Measurements from ENCODE around the gene CDH4.
"Not testable (repeated sequence)": the region's sequence is repeated elsewhere in the genome, so short reads cannot be mapped to it uniquely, and the experiment has no call there.

CDH4 gene

DNA sequence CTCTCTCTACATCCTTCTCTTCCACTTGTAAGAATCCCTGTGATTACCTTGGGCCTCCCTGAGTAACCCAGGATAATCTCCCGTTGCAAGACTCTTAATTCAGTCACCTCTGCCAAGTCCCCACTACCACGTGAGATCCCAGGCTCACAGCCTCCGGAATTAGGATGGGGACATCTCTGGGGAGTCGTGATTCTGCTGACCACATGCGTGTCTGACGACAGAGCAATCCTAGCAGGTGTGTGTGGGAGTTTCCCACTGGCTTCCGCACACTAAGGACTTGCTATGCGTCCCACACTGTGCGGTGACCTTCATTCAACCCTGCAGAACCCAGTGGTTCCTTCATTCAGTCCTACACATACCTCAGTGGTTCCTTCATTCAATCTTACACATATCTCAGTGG, 11.9 kb downstream of the CDH4 start:
- Histone ChIP-seq H3K27me3 (ENCODE audit: control insufficient read depth, insufficient read depth, low read length) (peaks cover 23% of the 10 kb centered on the region), H3K9me3 (ENCODE audit: control insufficient read depth, insufficient read depth, low read length) (no peaks in the 10 kb centered on the region), H3K9ac (ENCODE audit: low read depth, low read length) (no peak overlapping the region), H3K36me3 (ENCODE audit: control insufficient read depth, insufficient read depth, low read length) (no peaks in the 10 kb centered on the region), H3K4me1 (ENCODE audit: control insufficient read depth, insufficient read depth, low read length) (no peaks in the 10 kb centered on the region; the same call in 1 of the 2 replicates), H3K4me3 (ENCODE audit: low read depth, low read length) (no peak overlapping the region), H3K27ac (ENCODE audit: low read depth, low read length) (no peak overlapping the region)

DNA sequence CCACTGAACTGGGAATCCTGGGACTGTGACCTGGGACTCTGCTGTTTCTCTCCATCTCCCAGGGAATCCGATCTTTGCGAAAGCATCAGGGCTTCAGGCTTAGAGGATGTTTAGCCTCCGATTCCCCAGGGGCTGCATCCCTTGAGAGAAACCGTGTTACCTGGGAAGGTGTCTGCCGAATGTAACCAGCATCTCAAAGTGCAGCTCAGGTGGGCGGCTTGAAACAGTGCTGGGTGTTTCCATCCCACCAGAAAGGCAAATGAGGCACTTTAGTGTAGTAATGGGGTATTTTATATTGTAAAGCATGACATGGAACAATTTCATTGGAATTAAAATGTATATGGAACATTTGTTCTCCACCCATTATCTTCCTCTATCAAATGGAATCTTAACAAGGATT, 15.2 kb downstream of the CDH4 start:
- H3K36me3 ChIP-seq (ENCODE audit: control insufficient read depth, insufficient read depth, low read length): no peaks in the 10 kb centered on the region
- H3K27ac ChIP-seq (ENCODE audit: low read depth, low read length): no peak overlapping the region
- H3K4me1 ChIP-seq (ENCODE audit: control insufficient read depth, insufficient read depth, low read length): peaks cover 3% of the 10 kb centered on the region; the same call in 1 of the 2 replicates
- H3K9me3 ChIP-seq (ENCODE audit: control insufficient read depth, insufficient read depth, low read length): no peaks in the 10 kb centered on the region
- no peak overlapping the region for H3K9ac ChIP-seq (ENCODE audit: low read depth, low read length)
- H3K27me3 ChIP-seq (ENCODE audit: control insufficient read depth, insufficient read depth, low read length): 0 out of 2 replicates have a peak, but pooled peaks cover 9% of the 10 kb centered on the region
- no peak overlapping the region for H3K4me3 ChIP-seq (ENCODE audit: low read depth, low read length)

DNA sequence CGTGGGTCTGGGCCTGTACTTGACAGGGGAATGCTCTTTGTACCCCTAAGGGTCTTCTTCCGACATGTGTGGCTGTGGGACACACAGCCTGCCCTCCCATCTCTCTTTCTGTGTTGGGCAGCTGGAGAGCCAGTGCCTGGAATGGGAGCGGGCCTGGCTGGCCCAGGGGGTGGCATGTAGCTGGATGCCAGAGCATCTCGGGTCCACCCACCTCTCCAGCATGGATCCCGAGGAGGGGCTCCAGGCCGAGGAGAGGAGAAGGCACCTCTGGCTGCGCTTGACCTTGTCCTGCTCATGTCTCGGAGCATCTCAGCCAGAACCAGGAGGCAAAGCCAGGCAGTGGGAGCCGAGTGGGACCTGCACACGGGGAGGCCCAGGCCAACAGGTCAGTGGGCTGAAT, 16.0 kb downstream of the CDH4 start:
- peaks cover 3% of the 10 kb centered on the region; the same call in 1 of the 2 replicates for H3K4me1 ChIP-seq (ENCODE audit: control insufficient read depth, insufficient read depth, low read length)
- 0 out of 2 replicates have a peak, but pooled peaks cover 9% of the 10 kb centered on the region for H3K27me3 ChIP-seq (ENCODE audit: control insufficient read depth, insufficient read depth, low read length)
- no peak overlapping the region for H3K9ac ChIP-seq (ENCODE audit: low read depth, low read length)
- H3K4me3 ChIP-seq (ENCODE audit: low read depth, low read length): no peak overlapping the region
- no peaks in the 10 kb centered on the region for H3K9me3 ChIP-seq (ENCODE audit: control insufficient read depth, insufficient read depth, low read length)
- H3K27ac ChIP-seq (ENCODE audit: low read depth, low read length): no peak overlapping the region
- H3K36me3 ChIP-seq (ENCODE audit: control insufficient read depth, insufficient read depth, low read length): no peaks in the 10 kb centered on the region

DNA sequence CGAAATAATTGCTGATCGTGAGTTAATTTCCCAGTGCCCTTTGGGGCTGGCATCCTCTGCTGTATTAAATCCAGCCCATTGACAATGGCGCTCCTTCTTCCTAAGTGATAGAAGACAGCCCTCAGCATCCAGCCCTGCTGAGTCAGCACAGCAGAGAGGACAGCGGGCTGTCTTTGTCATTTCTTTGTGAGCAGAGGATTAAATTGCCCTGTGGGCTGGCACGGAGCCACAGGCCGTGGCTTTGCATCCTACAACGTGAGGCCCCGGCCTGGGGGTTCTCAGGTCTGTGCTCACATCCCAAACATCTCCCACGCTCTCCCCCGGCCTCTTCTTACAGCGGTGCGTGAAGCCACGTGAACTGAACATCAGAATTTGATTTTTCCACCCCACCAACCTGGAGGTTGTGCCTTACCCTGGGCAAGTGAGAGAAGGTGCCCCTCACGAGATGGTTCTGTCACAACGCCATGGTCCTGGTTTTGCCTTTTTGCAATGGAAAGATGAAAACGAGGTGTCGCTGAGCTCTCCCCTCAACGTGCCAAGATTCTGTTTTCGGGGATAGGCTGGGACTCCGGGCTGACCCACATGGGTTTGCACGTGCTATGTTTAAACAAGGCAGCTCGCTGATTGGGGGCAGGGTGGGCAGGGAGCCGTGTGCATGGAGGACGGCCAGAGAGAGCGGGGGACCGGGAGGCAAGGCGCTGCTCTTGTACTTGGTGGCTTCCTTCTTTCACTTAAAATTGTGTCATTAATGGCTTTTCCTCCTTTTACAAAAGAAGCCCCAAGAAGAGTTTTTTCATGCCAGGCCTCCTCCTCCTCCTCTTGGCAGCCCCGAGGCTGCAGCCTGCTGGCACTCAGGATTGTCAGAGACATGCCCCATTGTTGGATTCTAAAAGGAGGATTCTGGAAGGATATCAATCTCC, 19.5 kb downstream of the CDH4 start:
- H3K9me3 ChIP-seq (ENCODE audit: control insufficient read depth, insufficient read depth, low read length): no peaks in the 10 kb centered on the region
- H3K4me1 ChIP-seq (ENCODE audit: control insufficient read depth, insufficient read depth, low read length): peaks cover 3% of the 10 kb centered on the region; the same call in 1 of the 2 replicates
- no peak overlapping the region for H3K27ac ChIP-seq (ENCODE audit: low read depth, low read length)
- H3K4me3 ChIP-seq (ENCODE audit: low read depth, low read length): no peak overlapping the region
- no peak overlapping the region for H3K9ac ChIP-seq (ENCODE audit: low read depth, low read length)
- H3K27me3 ChIP-seq (ENCODE audit: control insufficient read depth, insufficient read depth, low read length): peaks cover 9% of the 10 kb centered on the region; the same call in 1 of the 2 replicates
- no peaks in the 10 kb centered on the region for H3K36me3 ChIP-seq (ENCODE audit: control insufficient read depth, insufficient read depth, low read length)

DNA sequence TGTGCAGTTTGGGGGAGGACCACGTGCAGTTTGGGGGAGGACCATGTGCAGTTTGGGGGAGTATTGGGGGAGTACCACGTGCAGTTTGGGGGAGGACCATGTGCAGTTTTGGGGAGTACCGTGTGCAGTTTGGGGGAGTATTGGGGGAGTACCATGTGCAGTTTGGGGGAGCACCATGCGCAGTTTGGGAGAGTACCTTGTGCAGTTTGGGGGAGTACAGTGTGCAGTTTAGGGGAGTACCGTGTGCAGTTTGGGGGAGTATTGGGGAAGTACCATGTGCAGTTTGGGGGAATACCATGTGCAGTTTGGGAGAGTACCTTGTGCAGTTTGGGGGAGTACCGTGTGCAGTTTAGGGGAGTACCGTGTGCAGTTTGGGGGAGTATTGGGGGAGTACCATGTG, 21.0 kb downstream of the CDH4 start:
- not testable (repeated sequence) for H3K9ac ChIP-seq (ENCODE audit: low read depth, low read length); H3K36me3 ChIP-seq (ENCODE audit: control insufficient read depth, insufficient read depth, low read length); H3K27me3 ChIP-seq (ENCODE audit: control insufficient read depth, insufficient read depth, low read length); H3K4me3 ChIP-seq (ENCODE audit: low read depth, low read length); H3K27ac ChIP-seq (ENCODE audit: low read depth, low read length); H3K9me3 ChIP-seq (ENCODE audit: control insufficient read depth, insufficient read depth, low read length); H3K4me1 ChIP-seq (ENCODE audit: control insufficient read depth, insufficient read depth, low read length)

DNA sequence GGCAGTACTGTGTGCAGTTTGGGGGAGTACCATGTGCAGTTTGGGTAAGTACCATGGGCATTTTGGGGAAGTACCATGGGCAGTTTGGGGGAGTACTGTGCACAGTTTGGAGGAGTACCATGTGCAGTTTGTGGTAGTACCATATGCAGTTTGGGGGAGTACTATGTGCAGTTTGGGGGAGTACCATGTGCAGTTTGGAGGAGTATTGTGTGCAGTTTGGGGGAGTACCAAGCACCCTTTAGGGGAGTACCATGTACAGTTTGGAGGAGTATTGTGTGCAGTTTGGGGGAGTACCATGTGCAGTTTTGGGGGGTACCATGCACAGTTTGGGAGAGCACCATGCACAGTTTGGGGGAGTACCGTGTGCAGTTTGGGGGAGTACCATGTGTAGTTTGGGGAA, 21.6 kb downstream of the CDH4 start:
- H3K27me3 ChIP-seq (ENCODE audit: control insufficient read depth, insufficient read depth, low read length); H3K4me1 ChIP-seq (ENCODE audit: control insufficient read depth, insufficient read depth, low read length): not testable (repeated sequence)

DNA sequence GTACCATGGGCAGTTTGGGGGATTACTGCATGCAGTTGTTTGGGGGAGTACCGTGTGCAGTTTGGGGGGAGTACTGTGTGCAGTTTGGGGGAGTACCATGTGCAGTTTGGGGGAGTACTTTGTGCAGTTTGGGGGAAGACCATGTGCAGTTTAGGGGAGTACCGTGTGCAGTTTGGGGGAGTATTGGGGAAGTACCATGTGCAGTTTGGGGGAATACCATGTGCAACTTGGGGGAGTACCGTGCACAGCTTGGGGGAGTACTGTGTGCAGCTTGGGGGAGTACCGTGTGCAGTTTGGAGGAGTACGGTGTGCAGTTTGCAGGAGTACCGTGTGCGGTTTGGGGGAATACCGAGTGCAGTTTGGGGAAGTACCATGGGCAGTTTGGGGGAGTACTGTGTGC, 22.3 kb downstream of the CDH4 start:
- no peak overlapping the region for H3K27ac ChIP-seq (ENCODE audit: low read depth, low read length)
- peaks cover 3% of the 10 kb centered on the region; the same call in 1 of the 2 replicates for H3K4me1 ChIP-seq (ENCODE audit: control insufficient read depth, insufficient read depth, low read length)
- H3K27me3 ChIP-seq (ENCODE audit: control insufficient read depth, insufficient read depth, low read length): no peaks in the 10 kb centered on the region; the same call in 1 of the 2 replicates
- no peak overlapping the region for H3K4me3 ChIP-seq (ENCODE audit: low read depth, low read length)
- H3K9ac ChIP-seq (ENCODE audit: low read depth, low read length): no peak overlapping the region
- no peaks in the 10 kb centered on the region for H3K9me3 ChIP-seq (ENCODE audit: control insufficient read depth, insufficient read depth, low read length)
- no peaks in the 10 kb centered on the region for H3K36me3 ChIP-seq (ENCODE audit: control insufficient read depth, insufficient read depth, low read length)

More for the DNA sequence above, 21.6 kb downstream of the CDH4 start:
- H3K9me3 ChIP-seq (ENCODE audit: control insufficient read depth, insufficient read depth, low read length); H3K4me3 ChIP-seq (ENCODE audit: low read depth, low read length); H3K36me3 ChIP-seq (ENCODE audit: control insufficient read depth, insufficient read depth, low read length); H3K27ac ChIP-seq (ENCODE audit: low read depth, low read length); H3K9ac ChIP-seq (ENCODE audit: low read depth, low read length): not testable (repeated sequence)

DNA sequence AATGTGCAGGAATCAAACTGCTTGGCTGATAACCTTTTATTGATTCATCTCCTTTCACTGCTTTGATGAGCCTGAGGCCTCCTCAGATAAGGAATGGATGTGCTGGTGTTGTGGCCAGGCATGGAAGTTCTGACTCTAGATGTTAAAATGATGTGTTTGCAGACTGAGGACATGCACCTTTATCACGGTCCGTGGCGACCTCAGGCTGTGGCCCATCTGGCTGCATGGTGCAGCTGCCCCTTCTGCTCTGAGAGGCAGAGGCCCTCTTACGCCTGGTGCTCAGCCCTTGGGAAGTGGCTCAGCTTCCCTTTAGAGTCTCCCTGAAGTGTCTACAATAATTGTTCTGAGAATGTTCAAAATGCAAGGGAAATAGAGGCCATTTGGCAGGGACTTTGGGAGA, 26.2 kb downstream of the CDH4 start:
- no peaks in the 10 kb centered on the region; the same call in 1 of the 2 replicates for H3K27me3 ChIP-seq (ENCODE audit: control insufficient read depth, insufficient read depth, low read length)

DNA sequence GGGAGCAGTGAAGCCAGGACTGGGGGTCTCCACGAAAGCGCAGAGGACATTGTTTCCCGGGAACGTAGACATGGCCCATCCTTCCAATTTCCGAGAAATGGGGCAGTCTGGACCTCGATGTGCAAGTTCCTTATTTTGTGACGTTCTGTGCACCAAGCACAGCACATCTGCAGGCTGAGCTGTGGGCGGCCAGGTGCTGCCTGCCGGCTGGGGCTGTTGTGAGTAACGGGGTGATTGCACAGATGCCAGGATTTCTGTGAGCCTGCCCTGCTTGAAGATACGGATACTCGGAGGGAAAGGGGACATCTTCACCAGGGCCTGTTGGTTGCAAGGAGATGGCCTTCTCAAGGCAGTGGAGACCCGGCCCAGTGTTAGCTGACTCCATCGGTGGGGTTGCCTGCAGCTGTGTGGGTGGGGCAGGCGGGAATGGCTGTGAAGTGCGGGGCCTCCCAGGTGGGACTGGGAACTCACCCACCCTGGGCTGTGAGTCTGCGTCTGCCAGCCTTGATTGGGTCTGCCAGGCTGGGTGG, 27.6 kb downstream of the CDH4 start:
- Histone ChIP-seq H3K27ac (ENCODE audit: low read depth, low read length) (no peak overlapping the region), H3K36me3 (ENCODE audit: control insufficient read depth, insufficient read depth, low read length) (no peaks in the 10 kb centered on the region), H3K4me3 (ENCODE audit: low read depth, low read length) (no peak overlapping the region), H3K9me3 (ENCODE audit: control insufficient read depth, insufficient read depth, low read length) (no peaks in the 10 kb centered on the region), H3K27me3 (ENCODE audit: control insufficient read depth, insufficient read depth, low read length) (no peaks in the 10 kb centered on the region; the same call in 1 of the 2 replicates), H3K9ac (ENCODE audit: low read depth, low read length) (no peak overlapping the region), H3K4me1 (ENCODE audit: control insufficient read depth, insufficient read depth, low read length) (no peaks in the 10 kb centered on the region)

More for the DNA sequence above, 26.2 kb downstream of the CDH4 start:
- Histone ChIP-seq H3K9ac (ENCODE audit: low read depth, low read length) (no peak overlapping the region), H3K36me3 (ENCODE audit: control insufficient read depth, insufficient read depth, low read length) (no peaks in the 10 kb centered on the region), H3K9me3 (ENCODE audit: control insufficient read depth, insufficient read depth, low read length) (no peaks in the 10 kb centered on the region), H3K4me3 (ENCODE audit: low read depth, low read length) (no peak overlapping the region), H3K27ac (ENCODE audit: low read depth, low read length) (no peak overlapping the region), H3K4me1 (ENCODE audit: control insufficient read depth, insufficient read depth, low read length) (no peaks in the 10 kb centered on the region)

DNA sequence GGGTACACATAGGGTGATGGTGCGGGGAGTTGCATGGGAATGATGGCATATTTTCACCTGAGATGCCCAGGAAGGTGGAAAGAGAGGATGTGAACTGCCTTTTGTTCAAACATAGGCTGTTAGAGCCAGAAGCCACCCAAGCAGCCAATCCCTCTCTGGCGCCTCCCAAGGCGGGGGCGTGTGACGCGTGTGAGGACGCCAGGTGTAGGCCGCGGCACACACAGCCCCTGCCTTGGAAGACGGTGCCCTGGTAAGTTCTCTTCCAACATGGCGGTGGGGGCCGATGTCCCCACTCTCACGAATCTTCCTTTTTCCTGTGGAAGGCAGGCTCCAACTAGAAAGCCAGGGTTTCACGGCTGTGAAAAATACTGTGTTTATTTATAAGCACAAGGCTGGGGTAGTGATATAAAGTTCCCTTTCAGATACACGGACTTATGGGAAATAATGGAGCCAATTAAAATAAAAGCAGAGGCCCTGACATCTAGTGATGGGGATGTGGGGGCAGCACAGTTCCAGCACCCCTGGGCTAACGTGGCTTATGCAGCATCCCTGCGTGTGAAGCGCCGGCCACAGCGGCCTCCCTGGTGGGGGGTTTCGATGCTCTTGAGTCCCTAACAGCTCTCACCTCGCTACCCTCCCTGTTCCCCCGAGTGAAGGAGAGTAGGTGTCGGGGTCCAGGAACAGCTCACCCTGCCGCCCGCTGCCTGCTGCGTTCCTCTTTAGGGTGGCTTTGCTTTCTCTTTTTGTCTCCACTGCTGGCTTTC, 28.3 kb downstream of the CDH4 start:
- no peak overlapping the region for H3K27ac ChIP-seq (ENCODE audit: low read depth, low read length)

More for the DNA sequence above, 28.3 kb downstream of the CDH4 start:
- H3K36me3 ChIP-seq (ENCODE audit: control insufficient read depth, insufficient read depth, low read length): no peaks in the 10 kb centered on the region
- H3K9ac ChIP-seq (ENCODE audit: low read depth, low read length): no peak overlapping the region
- H3K4me3 ChIP-seq (ENCODE audit: low read depth, low read length): no peak overlapping the region
- no peaks in the 10 kb centered on the region for H3K9me3 ChIP-seq (ENCODE audit: control insufficient read depth, insufficient read depth, low read length)
- no peaks in the 10 kb centered on the region for H3K4me1 ChIP-seq (ENCODE audit: control insufficient read depth, insufficient read depth, low read length)
- no peaks in the 10 kb centered on the region; the same call in 1 of the 2 replicates for H3K27me3 ChIP-seq (ENCODE audit: control insufficient read depth, insufficient read depth, low read length)
